CMK (cell line): Measurements from ENCODE around the gene TAF8.
"Not testable (repeated sequence)": the region's sequence is repeated elsewhere in the genome, so short reads cannot be mapped to it uniquely, and the experiment has no call there.

ENCODE experiments used
- DNase-seq: peaks from one replicate; pipeline ENCODE4 v3.0.0-alpha.2; 2010; ENCODE audit warnings: low read depth

Gene TAF8

DNA sequence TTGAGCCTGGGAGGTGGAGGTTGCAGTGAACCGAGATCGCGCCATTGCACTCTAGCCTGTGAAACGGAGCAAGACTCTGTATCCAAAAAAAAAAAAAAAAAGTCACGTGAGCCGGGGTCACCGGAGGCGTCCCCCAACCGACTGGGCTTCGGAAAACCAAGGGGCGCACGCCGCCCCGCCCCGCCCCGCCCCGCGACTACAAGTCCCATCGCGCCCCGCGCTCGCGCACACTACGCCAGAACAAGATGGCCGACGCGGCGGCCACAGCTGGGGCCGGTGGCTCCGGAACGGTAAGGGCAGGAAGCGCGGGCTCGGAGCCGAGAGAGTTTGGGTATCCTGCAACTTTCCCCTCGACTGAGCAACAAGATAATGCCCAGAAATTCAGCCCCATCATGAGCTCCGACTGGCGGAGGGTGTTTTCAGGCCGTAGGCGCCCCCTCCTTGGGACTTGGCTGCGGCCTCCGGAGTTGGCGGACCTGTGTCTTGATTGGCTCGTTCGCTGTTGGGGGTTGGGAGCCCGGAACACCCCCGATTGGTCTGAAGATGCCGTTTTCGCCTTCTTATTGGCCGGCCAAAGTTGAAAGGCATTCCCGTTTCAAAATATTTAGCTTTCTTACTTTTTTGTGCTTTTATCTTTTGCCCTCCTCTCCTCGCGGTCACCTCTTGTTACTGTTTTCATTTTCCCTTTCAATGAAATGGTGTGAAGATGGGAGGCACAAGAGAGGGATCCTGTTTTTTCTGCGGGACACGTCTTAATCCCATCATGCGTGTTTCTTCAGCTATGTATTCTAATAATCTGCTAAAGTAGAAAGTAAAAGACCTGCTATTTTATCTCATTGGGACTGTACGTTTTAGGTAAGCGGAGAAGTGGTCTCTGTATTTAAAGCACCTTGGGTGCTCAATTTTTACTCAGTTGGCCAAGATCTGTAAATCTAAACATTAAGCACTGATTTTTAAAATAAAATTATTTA lies at the start of gene TAF8:
TSS of gene TAF8 (plus strand) at position 228 of the 971 bp plus-strand sequence. CDS start at position 246, 18 bp downstream.
- peak; percentile 82 for DNase-seq

GRCh38 chr6:42001506-42001905 lies 48.8 kb upstream of the TAF8 start:
- DNase-seq, result no peak

- DNase-seq, result not testable (repeated sequence)
Measured at GRCh38 chr6:42003658-42004057, 46.7 kb upstream of the TAF8 start.

DNA sequence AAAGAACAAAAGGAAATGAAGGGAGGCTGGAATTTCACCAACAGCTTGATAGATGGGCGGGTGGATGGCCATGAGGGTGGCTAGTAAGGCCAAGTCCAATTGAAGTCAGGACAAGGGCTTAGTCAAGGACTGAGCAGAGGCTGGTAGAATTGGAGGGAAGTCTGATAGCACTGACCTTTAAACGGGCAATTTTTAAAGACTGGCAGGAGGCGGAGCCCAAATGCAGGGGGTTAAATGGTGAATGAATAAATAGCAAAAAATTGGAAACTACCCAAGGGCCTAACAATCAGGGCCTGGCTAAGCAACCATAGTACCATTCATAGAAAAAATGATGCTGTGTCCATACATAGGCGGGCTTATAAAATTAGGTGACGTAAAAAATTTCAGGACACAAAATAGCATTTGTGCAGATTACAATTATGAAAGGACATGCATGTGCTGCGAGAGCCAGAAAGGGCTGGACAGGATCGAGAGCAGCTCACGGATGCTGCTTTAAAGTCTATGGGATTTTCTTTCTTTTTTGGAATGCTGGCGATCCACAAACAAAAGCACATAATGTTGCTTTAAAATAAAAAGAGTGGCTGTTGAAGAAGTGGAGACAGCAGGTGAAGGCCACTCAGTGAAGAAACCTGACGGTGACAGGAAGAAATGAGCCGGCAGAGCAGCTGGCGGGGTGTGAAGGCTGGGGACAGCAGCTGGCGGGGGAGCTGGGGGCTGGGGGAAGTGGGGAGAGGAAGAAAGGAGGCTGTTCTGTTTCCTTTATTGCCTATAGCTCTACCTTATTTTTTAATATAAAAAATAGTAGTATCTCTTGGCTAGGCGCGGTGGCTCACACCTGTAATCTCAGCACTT lies 42.8 kb upstream of the TAF8 start:
- DNase-seq, result no peak

- DNase-seq, result not testable (repeated sequence)
Measured at GRCh38 chr6:42008138-42008528, 42.2 kb upstream of the TAF8 start.

DNA sequence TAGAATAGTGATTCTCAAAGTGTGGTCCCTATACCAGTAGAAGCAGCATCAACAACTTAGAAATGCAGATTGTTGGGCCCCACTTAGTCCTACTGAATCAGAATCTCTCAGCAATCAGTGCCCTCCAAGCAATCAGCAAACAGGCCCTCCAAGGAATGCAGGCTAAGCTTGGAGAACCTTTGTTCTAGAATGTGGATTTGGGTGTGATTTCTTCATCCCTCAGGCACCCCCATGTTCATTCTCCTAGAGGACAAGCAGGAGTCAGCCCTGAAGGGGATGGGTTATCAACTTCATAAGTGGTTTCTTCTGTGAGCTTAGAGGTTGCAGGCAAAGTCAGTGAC lies 40.5 kb upstream of the TAF8 start:
- no peak for DNase-seq

- DNase-seq, result peak; percentile 53
Measured at GRCh38 chr6:42010185-42010891, 40.0 kb upstream of the TAF8 start.

DNA sequence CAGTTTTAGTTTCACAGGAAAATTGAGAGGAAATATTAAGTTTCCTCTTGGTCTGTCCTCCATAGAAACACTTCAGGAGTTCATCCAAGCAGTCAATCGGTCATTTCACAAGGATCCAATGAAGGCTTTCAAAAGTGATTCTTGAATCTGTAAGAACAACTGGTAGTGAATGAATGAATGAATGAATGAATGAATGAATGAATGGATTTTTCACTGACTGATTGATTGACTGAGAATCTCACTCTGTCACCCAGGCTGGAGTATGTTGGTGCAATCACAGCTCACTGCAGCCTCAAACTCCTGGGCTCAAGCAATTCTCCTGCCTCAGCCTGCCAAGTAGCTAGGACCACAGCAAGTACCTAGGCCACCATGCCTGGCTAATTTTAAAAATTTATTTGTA lies 39.4 kb upstream of the TAF8 start:
- DNase-seq, result no peak

GRCh38 chr6:42012501-42013133 lies 37.7 kb upstream of the TAF8 start:
- no peak for DNase-seq

DNA sequence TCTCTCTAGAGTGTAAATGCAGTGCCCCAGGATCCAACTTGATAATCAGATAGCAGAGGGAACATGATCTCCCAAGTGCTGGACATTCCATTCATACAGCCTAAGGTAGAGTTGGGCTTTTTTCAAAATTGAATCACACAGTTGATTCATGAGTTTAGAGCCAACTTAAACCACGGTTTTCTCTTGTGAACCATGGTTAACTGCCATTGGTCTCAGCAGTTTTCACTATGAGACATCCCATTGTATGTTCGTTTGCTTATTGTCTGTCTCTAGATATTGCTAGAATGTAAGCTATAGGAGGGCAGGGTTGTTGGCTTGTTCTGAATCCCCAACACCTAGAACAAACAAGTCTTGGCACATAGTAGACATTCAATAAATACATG lies 37.2 kb upstream of the TAF8 start:
- no peak for DNase-seq

DNA sequence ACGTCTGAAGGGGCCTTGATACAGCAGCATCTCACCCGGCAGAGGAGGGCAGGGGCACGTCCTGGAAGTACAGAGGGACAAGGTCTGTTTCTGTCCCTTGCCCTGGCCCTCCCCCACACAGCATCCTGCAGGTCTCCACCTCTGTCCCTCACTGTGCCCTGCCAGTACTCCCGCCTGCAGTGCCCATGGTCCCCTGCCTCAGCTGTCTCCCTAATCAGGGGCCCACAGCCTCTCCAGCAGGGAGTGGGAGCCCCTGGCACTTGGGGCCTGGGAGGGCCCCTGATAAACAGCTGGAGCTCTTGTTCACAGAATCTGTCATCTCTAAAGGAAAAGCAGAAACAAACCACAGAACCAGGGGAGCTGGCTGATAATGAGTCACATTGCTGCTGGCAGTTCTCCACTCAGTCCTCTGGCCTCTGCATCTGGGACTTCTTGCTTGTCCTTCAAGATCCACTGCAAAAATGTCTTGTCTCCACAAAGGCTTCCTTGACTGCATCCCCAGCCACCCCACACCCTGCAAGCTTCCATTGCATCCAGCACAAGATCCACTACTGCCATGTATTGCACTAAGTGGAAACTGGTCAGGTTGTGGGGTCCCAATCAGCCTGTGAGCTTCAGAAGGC lies 33.2 kb upstream of the TAF8 start:
- DNase-seq, result peak; percentile 67

DNA sequence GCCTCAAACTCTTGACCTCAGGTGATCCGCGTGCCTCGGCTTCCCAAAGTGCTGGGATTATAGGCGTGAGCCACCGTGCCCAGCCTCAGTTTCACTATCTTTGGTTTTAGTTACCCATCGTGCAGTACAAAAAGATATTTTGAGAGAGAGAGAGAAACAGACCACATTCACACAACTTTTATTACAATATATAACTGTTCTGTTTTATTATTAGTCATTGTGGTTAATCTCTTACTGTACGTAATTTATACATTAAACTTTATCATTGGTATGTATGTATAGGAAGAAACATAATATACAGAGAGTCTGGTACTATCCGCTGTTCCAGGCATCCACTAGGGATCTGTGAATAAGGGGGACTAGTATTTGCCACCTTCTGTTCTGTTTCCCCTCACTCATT lies 29.4 kb upstream of the TAF8 start:
- no peak for DNase-seq

- DNase-seq, result no peak
Measured at GRCh38 chr6:42021847-42022754, 28.2 kb upstream of the TAF8 start.

GRCh38 chr6:42022755-42023384 lies 27.5 kb upstream of the TAF8 start:
- DNase-seq, result no peak

GRCh38 chr6:42025066-42025844 lies 25.1 kb upstream of the TAF8 start:
- DNase-seq, result no peak

DNA sequence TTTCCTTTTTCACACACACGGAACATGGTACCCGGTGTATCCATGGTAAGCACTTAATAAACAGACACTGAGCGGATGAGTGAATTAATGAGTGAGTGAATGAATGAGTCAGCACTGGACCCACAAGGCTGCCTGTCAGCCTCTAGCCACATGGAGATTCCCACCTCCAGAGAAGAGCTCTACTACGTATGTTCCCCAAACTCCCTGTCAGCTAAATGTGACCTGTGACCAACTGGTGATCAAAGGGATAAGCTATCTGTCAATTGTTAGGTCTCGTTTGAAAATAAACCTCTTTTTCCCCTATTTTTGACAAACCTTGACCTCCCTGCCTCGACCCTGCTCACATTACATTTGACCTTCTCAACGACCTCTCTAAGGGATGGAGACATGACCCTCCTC lies 24.5 kb upstream of the TAF8 start:
- DNase-seq, result no peak

- no peak for DNase-seq
Measured at GRCh38 chr6:42026540-42026939, 23.8 kb upstream of the TAF8 start.

- peak; percentile 85 for DNase-seq
Measured at GRCh38 chr6:42028234-42029061, 21.9 kb upstream of the TAF8 start.
